GM18499 (cell line): ENCODE measurements around the gene CSTF1.

ENCODE experiments used
- ATAC-seq: cut with Tn5 transposase; IDR thresholded peaks from one replicate; pipeline ENCODE4 v1.9.1; 2021; ENCODE audit warnings: moderate number of reproducible peaks; ENCODE audit not compliant: insufficient read depth, unreplicated experiment

The CSTF1 gene

GRCh38 chr20:56445130-56445529 lies 52.7 kb downstream of the CSTF1 start:
- ATAC-seq = no peak

GRCh38 chr20:56445540-56445939 lies 53.1 kb downstream of the CSTF1 start:
- ATAC-seq = no peak

- no peak for ATAC-seq
Measured at GRCh38 chr20:56447227-56447626, 54.8 kb downstream of the CSTF1 start.

GRCh38 chr20:56449459-56449858 lies 57.0 kb downstream of the CSTF1 start:
- ATAC-seq = no peak

- ATAC-seq = no peak
Measured at GRCh38 chr20:56451056-56451765, 58.8 kb downstream of the CSTF1 start.

GRCh38 chr20:56453352-56453751 lies 60.9 kb downstream of the CSTF1 start:
- ATAC-seq = peak; percentile 50

- peak; percentile 85 for ATAC-seq
Measured at GRCh38 chr20:56454754-56455153, 62.3 kb downstream of the CSTF1 start.
